HEK293 (cell line): Measurements from ENCODE around the gene ATF5.
A peak's percentile ranks its signal among the peaks of the same experiment; 100 is the strongest.

Source experiments
- CTCF ChIA-PET: fragments of 350-600 bp; formaldehyde crosslinking; extraction: SDS; loops from one replicate; lab custom pipeline; 2021; ENCODE audit warnings: antibody characterized with exemption; lab: Yijun Ruan, JAX
- POLR2A ChIA-PET: fragments of 300-600 bp; formaldehyde crosslinking; extraction: SDS; loops from one replicate; lab custom pipeline; 2020; ENCODE audit warnings: antibody characterized with exemption, inconsistent platforms; lab: Yijun Ruan, JAX
- H3K27ac ChIP-seq: fragments of 200-500 bp; sonication (Bioruptor generic); 2 replicates; pipeline ENCODE4 v1.5.1; 2014; ENCODE audit warnings: low read depth, low read length, control low read depth, inconsistent platforms; ENCODE audit errors: extremely low read depth
- H3K36me3 ChIP-seq, 2 experiments: fragments of 200-500 bp in 1 of 2; sonication (Bioruptor generic) in 1 of 2; 1 replicate in 1 of 2; 2 replicates in 1 of 2; pipeline ENCODE4 v1.5.1; 2014 to 2017; ENCODE audit warnings: inconsistent platforms in 2 of 2, low read length in 2 of 2; ENCODE audit not compliant: control insufficient read depth in 2 of 2, insufficient read depth in 1 of 2
- H3K4me1 ChIP-seq: fragments of 200-500 bp; sonication (Bioruptor generic); 2 replicates; pipeline ENCODE4 v1.5.1; 2014; ENCODE audit warnings: mild to moderate bottlenecking, low read length, inconsistent platforms; ENCODE audit not compliant: control insufficient read depth, insufficient read depth
- H3K4me3 ChIP-seq: 2 replicates; pipeline ENCODE4 v1.5.1; 2011; ENCODE audit warnings: low read depth, mild to moderate bottlenecking, control low read depth, low read length, moderate library complexity
- H3K9me3 ChIP-seq: fragments of 200-500 bp; sonication (Bioruptor generic); 2 replicates; pipeline ENCODE4 v1.5.1; 2014; ENCODE audit warnings: low read depth, low read length, inconsistent platforms; ENCODE audit not compliant: control insufficient read depth, insufficient read depth
- GLIS1 ChIP-seq: fragments of 450-650 bp; formaldehyde crosslinking; IDR thresholded peaks from 2 replicates; pipeline ENCODE4 v1.5.1; 2016; ENCODE audit warnings: missing biosample characterization, missing genetic modification characterization
- MYNN ChIP-seq: fragments of 450-650 bp; formaldehyde crosslinking; IDR thresholded peaks from 2 replicates; pipeline ENCODE4 v1.5.1; 2016; ENCODE audit warnings: missing biosample characterization, missing genetic modification characterization, borderline replicate concordance
- SP3 ChIP-seq: fragments of 450-650 bp; formaldehyde crosslinking; IDR thresholded peaks from 2 replicates; pipeline ENCODE4 v1.5.1; 2016; ENCODE audit warnings: missing biosample characterization, missing genetic modification characterization
- YY1 ChIP-seq: fragments of 450-650 bp; formaldehyde crosslinking; IDR thresholded peaks from 2 replicates; pipeline ENCODE4 v1.5.1; 2018; ENCODE audit warnings: missing biosample characterization, missing genetic modification characterization
- ZBTB10 ChIP-seq: fragments of 450-650 bp; formaldehyde crosslinking; IDR thresholded peaks from 2 replicates; pipeline ENCODE4 v1.5.1; 2016; ENCODE audit warnings: missing biosample characterization, missing genetic modification characterization
- ZBTB7A ChIP-seq: fragments of 450-650 bp; formaldehyde crosslinking; IDR thresholded peaks from 2 replicates; pipeline ENCODE4 v1.5.1; 2016; ENCODE audit warnings: low read depth, missing biosample characterization, missing genetic modification characterization
- ZNF266 ChIP-seq: fragments of 450-650 bp; formaldehyde crosslinking; IDR thresholded peaks from 2 replicates; pipeline ENCODE4 v1.5.1; 2016; ENCODE audit warnings: missing biosample characterization, missing genetic modification characterization, low read depth
- ZNF311 ChIP-seq: fragments of 450-650 bp; formaldehyde crosslinking; IDR thresholded peaks from 2 replicates; pipeline ENCODE4 v1.5.1; 2017; ENCODE audit warnings: missing biosample characterization, missing genetic modification characterization, borderline replicate concordance
- ZNF426 ChIP-seq: fragments of 450-650 bp; formaldehyde crosslinking; IDR thresholded peaks from 2 replicates; pipeline ENCODE4 v1.5.1; 2017; ENCODE audit warnings: missing biosample characterization, missing genetic modification characterization, mild to moderate bottlenecking, inconsistent platforms, moderate library complexity
- ZNF510 ChIP-seq: fragments of 450-650 bp; formaldehyde crosslinking; IDR thresholded peaks from 2 replicates; pipeline ENCODE4 v1.5.1; 2018; ENCODE audit warnings: mild to moderate bottlenecking, missing genetic modification characterization, missing biosample characterization; ENCODE audit not compliant: insufficient replicate concordance
- ZNF521 ChIP-seq: fragments of 450-650 bp; formaldehyde crosslinking; IDR thresholded peaks from 2 replicates; pipeline ENCODE4 v1.5.1; 2017; ENCODE audit warnings: missing biosample characterization, mild to moderate bottlenecking, missing genetic modification characterization
- ZNF529 ChIP-seq: fragments of 450-650 bp; formaldehyde crosslinking; IDR thresholded peaks from 2 replicates; pipeline ENCODE4 v1.5.1; 2017; ENCODE audit warnings: missing genetic modification characterization, missing biosample characterization; ENCODE audit not compliant: insufficient replicate concordance
- ZNF555 ChIP-seq: fragments of 450-650 bp; formaldehyde crosslinking; conservative IDR thresholded peaks from 2 replicates; pipeline ENCODE4 v1.5.1; 2017; ENCODE audit warnings: missing biosample characterization, mild to moderate bottlenecking, missing genetic modification characterization, inconsistent platforms
- ZNF580 ChIP-seq: fragments of 450-650 bp; formaldehyde crosslinking; IDR thresholded peaks from 2 replicates; pipeline ENCODE4 v1.5.1; 2016; ENCODE audit warnings: missing biosample characterization, missing genetic modification characterization
- ZNF596 ChIP-seq: fragments of 450-650 bp; IDR thresholded peaks from 2 replicates; pipeline ENCODE4 v1.5.0; 2018; ENCODE audit warnings: missing biosample characterization, mild to moderate bottlenecking, missing genetic modification characterization, moderate library complexity
- ZNF677 ChIP-seq: fragments of 450-650 bp; IDR thresholded peaks from 2 replicates; pipeline ENCODE4 v1.5.0; 2018; ENCODE audit warnings: missing biosample characterization, mild to moderate bottlenecking, missing genetic modification characterization, moderate library complexity
- ZNF768 ChIP-seq: fragments of 450-650 bp; formaldehyde crosslinking; IDR thresholded peaks from 2 replicates; pipeline ENCODE4 v1.5.1; 2018; ENCODE audit warnings: missing biosample characterization, mild to moderate bottlenecking, missing genetic modification characterization
- ZNF785 ChIP-seq: fragments of 450-650 bp; formaldehyde crosslinking; IDR thresholded peaks from 2 replicates; pipeline ENCODE4 v1.5.1; 2016; ENCODE audit warnings: missing biosample characterization, missing genetic modification characterization
- TF ChIP-seq, protein P1 (sequence below): fragments of 450-650 bp; formaldehyde crosslinking; IDR thresholded peaks from 2 replicates; pipeline ENCODE4 v1.5.1; 2016; ENCODE audit warnings: missing biosample characterization, missing genetic modification characterization, borderline replicate concordance
- TF ChIP-seq, protein P2 (sequence below): fragments of 450-650 bp; formaldehyde crosslinking; IDR thresholded peaks from 2 replicates; pipeline ENCODE4 v1.5.1; 2016; ENCODE audit warnings: missing biosample characterization, missing genetic modification characterization
- TF ChIP-seq, protein P3 (sequence below): fragments of 450-650 bp; formaldehyde crosslinking; IDR thresholded peaks from 2 replicates; pipeline ENCODE4 v1.5.1; 2016; ENCODE audit warnings: missing biosample characterization, missing genetic modification characterization

Gene ATF5

DNA sequence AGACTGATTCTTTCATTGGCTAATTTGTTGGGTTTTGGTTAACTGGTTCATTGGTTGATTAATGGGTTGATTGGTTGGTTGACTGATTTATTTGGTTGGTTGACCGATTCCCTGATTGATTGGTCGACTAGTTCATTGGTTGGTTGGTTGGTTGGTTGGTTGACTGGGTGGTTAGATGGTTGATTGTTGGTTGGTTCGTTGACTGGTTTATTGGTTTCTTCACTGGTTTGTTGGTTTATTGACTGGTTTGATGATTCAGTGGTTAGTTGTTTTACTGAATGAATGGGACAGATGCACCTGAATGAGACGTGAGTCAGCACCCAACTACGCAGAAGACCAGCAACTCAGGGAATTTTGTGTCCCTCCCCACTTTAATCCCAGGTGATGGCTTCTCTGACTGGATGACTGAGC lies 3.0 kb downstream of the ATF5 start:
- TF ChIP-seq SP3 (tag by site-specific recombination) = no peak
- TF ChIP-seq ZNF311 = peak; percentile 62; the same call in 1 of the 2 replicates
- TF ChIP-seq ZNF768 (tag by site-specific recombination) = no peak
- TF ChIP-seq ZNF785 (tag by site-specific recombination) = 0 out of 2 replicates have a peak, but pooled peaks have one; percentile 18
- no peak for TF ChIP-seq ZNF426 (tag by site-specific recombination)
- TF ChIP-seq YY1 = no peak
- TF ChIP-seq ZNF596 (tag by site-specific recombination) = no peak
- no peak for TF ChIP-seq ZBTB7A (tag by site-specific recombination)
- TF ChIP-seq ZNF266 (tag by site-specific recombination) = no peak
- no peak for TF ChIP-seq ZNF580 (tag by site-specific recombination)
- no peak for TF ChIP-seq ZNF555
- TF ChIP-seq ZNF521 (tag by site-specific recombination) = no peak
- TF ChIP-seq, protein P1, sequence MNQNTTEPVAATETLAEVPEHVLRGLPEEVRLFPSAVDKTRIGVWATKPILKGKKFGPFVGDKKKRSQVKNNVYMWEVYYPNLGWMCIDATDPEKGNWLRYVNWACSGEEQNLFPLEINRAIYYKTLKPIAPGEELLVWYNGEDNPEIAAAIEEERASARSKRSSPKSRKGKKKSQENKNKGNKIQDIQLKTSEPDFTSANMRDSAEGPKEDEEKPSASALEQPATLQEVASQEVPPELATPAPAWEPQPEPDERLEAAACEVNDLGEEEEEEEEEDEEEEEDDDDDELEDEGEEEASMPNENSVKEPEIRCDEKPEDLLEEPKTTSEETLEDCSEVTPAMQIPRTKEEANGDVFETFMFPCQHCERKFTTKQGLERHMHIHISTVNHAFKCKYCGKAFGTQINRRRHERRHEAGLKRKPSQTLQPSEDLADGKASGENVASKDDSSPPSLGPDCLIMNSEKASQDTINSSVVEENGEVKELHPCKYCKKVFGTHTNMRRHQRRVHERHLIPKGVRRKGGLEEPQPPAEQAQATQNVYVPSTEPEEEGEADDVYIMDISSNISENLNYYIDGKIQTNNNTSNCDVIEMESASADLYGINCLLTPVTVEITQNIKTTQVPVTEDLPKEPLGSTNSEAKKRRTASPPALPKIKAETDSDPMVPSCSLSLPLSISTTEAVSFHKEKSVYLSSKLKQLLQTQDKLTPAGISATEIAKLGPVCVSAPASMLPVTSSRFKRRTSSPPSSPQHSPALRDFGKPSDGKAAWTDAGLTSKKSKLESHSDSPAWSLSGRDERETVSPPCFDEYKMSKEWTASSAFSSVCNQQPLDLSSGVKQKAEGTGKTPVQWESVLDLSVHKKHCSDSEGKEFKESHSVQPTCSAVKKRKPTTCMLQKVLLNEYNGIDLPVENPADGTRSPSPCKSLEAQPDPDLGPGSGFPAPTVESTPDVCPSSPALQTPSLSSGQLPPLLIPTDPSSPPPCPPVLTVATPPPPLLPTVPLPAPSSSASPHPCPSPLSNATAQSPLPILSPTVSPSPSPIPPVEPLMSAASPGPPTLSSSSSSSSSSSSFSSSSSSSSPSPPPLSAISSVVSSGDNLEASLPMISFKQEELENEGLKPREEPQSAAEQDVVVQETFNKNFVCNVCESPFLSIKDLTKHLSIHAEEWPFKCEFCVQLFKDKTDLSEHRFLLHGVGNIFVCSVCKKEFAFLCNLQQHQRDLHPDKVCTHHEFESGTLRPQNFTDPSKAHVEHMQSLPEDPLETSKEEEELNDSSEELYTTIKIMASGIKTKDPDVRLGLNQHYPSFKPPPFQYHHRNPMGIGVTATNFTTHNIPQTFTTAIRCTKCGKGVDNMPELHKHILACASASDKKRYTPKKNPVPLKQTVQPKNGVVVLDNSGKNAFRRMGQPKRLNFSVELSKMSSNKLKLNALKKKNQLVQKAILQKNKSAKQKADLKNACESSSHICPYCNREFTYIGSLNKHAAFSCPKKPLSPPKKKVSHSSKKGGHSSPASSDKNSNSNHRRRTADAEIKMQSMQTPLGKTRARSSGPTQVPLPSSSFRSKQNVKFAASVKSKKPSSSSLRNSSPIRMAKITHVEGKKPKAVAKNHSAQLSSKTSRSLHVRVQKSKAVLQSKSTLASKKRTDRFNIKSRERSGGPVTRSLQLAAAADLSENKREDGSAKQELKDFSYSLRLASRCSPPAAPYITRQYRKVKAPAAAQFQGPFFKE (tag by site-specific recombination) = no peak
- TF ChIP-seq, all 188 proteins: peak for 2
- H3K36me3 ChIP-seq = peaks cover 7 to 22% of the 10 kb centered on the region in 2 experiments; a peak in 2 of 3 replicates
- POLR2A ChIA-PET = no interaction called here
- no peak overlapping the region for H3K27ac ChIP-seq
- H3K4me1 ChIP-seq = peaks cover 9% of the 10 kb centered on the region
- H3K4me3 ChIP-seq = no peak overlapping the region
- CTCF ChIA-PET = interaction anchor here (7.6 kb wide), 1 partner anchor 53 kb away, joined by 99 read pairs; no protein-coding TSS in a partner anchor
- H3K9me3 ChIP-seq = no peaks in the 10 kb centered on the region

DNA sequence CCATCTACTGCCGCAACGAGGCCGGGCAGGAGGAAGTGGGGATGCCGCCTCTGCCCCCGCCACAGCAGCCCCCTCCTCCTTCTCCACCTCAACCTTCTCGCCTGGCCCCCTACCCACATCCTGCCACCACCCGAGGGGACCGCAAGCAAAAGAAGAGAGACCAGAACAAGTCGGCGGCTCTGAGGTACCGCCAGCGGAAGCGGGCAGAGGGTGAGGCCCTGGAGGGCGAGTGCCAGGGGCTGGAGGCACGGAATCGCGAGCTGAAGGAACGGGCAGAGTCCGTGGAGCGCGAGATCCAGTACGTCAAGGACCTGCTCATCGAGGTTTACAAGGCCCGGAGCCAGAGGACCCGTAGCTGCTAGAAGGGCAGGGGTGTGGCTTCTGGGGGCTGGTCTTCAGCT lies 3.7 kb downstream of the ATF5 start:
- Histone ChIP-seq H3K4me1 (peaks cover 9% of the 10 kb centered on the region), H3K36me3 (peaks cover 6 to 15% of the 10 kb centered on the region in 2 experiments; a peak in 2 of 3 replicates), H3K4me3 (no peak overlapping the region), H3K9me3 (no peaks in the 10 kb centered on the region), H3K27ac (no peak overlapping the region)
- no peak for TF ChIP-seq GLIS1 (tag by site-specific recombination)
- TF ChIP-seq ZBTB10 (tag by site-specific recombination) = no peak
- TF ChIP-seq ZNF529 (tag by site-specific recombination) = no peak
- no peak for TF ChIP-seq ZNF677 (tag by site-specific recombination)
- no peak for TF ChIP-seq ZNF510
- TF ChIP-seq, protein P2, sequence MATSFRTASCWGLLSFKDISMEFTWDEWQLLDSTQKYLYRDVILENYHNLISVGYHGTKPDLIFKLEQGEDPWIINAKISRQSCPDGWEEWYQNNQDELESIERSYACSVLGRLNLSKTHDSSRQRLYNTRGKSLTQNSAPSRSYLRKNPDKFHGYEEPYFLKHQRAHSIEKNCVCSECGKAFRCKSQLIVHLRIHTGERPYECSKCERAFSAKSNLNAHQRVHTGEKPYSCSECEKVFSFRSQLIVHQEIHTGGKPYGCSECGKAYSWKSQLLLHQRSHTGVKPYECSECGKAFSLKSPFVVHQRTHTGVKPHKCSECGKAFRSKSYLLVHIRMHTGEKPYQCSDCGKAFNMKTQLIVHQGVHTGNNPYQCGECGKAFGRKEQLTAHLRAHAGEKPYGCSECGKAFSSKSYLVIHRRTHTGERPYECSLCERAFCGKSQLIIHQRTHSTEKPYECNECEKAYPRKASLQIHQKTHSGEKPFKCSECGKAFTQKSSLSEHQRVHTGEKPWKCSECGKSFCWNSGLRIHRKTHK = no peak
- TF ChIP-seq MYNN (tag by site-specific recombination) = no peak
- TF ChIP-seq, protein P3, sequence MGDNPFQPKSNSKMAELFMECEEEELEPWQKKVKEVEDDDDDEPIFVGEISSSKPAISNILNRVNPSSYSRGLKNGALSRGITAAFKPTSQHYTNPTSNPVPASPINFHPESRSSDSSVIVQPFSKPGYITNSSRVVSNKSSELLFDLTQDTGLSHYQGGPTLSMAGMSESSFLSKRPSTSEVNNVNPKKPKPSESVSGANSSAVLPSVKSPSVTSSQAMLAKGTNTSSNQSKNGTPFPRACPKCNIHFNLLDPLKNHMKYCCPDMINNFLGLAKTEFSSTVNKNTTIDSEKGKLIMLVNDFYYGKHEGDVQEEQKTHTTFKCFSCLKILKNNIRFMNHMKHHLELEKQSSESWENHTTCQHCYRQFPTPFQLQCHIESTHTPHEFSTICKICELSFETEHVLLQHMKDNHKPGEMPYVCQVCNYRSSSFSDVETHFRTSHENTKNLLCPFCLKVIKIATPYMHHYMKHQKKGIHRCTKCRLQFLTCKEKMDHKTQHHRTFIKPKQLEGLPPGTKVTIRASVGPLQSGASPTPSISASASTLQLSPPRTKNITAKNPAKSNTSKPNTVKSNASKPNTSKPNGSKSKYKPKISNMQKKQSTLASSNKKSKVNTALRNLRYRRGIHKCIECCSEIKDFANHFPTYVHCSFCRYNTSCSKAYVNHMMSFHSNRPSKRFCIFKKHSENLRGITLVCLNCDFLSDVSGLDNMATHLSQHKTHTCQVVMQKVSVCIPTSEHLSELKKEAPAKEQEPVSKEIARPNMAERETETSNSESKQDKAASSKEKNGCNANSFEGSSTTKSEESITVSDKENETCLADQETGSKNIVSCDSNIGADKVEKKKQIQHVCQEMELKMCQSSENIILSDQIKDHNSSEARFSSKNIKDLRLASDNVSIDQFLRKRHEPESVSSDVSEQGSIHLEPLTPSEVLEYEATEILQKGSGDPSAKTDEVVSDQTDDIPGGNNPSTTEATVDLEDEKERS (tag by site-specific recombination) = no peak
- ChIA-PET POLR2A (no interaction called here), CTCF (interaction anchor here (7.6 kb wide), 1 partner anchor 52 kb away, joined by 99 read pairs; no protein-coding TSS in a partner anchor)
